Measurements from ENCODE around the gene CCNL2. TPM values are rescaled to one million over a fixed set of nuclear protein-coding genes. Genes with fewer than 3 reads are reported as not detected.

Gene CCNL2
- total RNA-seq, 2 experiments from 2014 or later = 86.3 to 92.4 TPM

- Mint-ChIP-seq H3K9me3 (no peaks in the 10 kb centered on the region), H3K4me3 (peak overlapping the region; percentile 86)
Observed at GRCh38 chr1:1373815-1374588, 25.1 kb downstream of the CCNL2 start.

GRCh38 chr1:1373051-1373814 lies 25.9 kb downstream of the CCNL2 start:
- CTCF ChIA-PET = interaction anchor here (0.7 to 5.3 kb wide), 16 partner anchors 15 to 340 kb away, joined by 3 to 40 read pairs (median 6); partner anchors contain the start of gene CCNL2
- no peak for ATAC-seq

More at GRCh38 chr1:1373815-1374588, 25.1 kb downstream of the CCNL2 start:
- H3K4me1 Mint-ChIP-seq (ENCODE audit: low read depth) = peaks cover 31% of the 10 kb centered on the region
- no peak for TF ChIP-seq CTCF (IDR thresholded peaks at IDR 0.05)
- intact Hi-C loops (cut with micrococcal nuclease) = no loop called here
- H3K27ac Mint-ChIP-seq = peak overlapping the region; percentile 96
- POLR2A ChIA-PET = interaction anchor here (0.9 to 3.1 kb wide), 7 partner anchors 12 to 361 kb away, joined by 3 to 24 read pairs (median 4); partner anchors contain the start of genes CCNL2, ISG15 and MRPL20
- CTCF ChIA-PET = interaction anchor here (1.0 to 5.3 kb wide), 5 partner anchors 21 to 341 kb away, joined by 3 to 40 read pairs (median 8); partner anchors contain the start of gene CCNL2
- H3K27me3 Mint-ChIP-seq = no peaks in the 10 kb centered on the region
- peaks cover 9% of the 10 kb centered on the region for H3K36me3 Mint-ChIP-seq (ENCODE audit: low read depth)
- DNase-seq (no peak), ATAC-seq (no peak)

GRCh38 chr1:1371746-1372711 lies 27.1 kb downstream of the CCNL2 start:
- H3K27ac Mint-ChIP-seq = peak overlapping the region; percentile 38
- H3K4me1 Mint-ChIP-seq (ENCODE audit: low read depth) = peaks cover 31% of the 10 kb centered on the region
- H3K27me3 Mint-ChIP-seq = no peaks in the 10 kb centered on the region
- no peaks in the 10 kb centered on the region for H3K9me3 Mint-ChIP-seq
- peak; percentile 94 for TF ChIP-seq CTCF (IDR thresholded peaks at IDR 0.05)
- POLR2A ChIA-PET = interaction anchor here (0.9 to 2.0 kb wide), 13 partner anchors 14 to 594 kb away, joined by 3 to 11 read pairs (median 4); partner anchors contain the start of genes MRPL20 and MXRA8
- H3K4me3 Mint-ChIP-seq = peak overlapping the region; percentile 36
- intact Hi-C loops (cut with micrococcal nuclease) = no loop called here
- ATAC-seq = peak; percentile 50
- peaks cover 9% of the 10 kb centered on the region for H3K36me3 Mint-ChIP-seq (ENCODE audit: low read depth)
- peak; percentile 88 for DNase-seq
- CTCF ChIA-PET = interaction anchor here (0.6 to 5.3 kb wide), 32 partner anchors 11 to 388 kb away, joined by 3 to 40 read pairs (median 4); partner anchors contain the start of gene CCNL2

More at GRCh38 chr1:1373051-1373814, 25.9 kb downstream of the CCNL2 start:
- no peak for DNase-seq
- Mint-ChIP-seq H3K4me1 (ENCODE audit: low read depth) (peaks cover 31% of the 10 kb centered on the region), H3K36me3 (ENCODE audit: low read depth) (peaks cover 9% of the 10 kb centered on the region), H3K4me3 (peak overlapping the region; percentile 86), H3K27me3 (no peaks in the 10 kb centered on the region), H3K27ac (peak overlapping the region; percentile 16), H3K9me3 (no peaks in the 10 kb centered on the region)
- TF ChIP-seq CTCF (IDR thresholded peaks at IDR 0.05) = no peak
- POLR2A ChIA-PET = interaction anchor here (1.6 to 3.1 kb wide), 5 partner anchors 21 to 35 kb away, joined by 5 to 24 read pairs (median 9); partner anchors contain the start of genes CCNL2 and MRPL20
- intact Hi-C loops (cut with micrococcal nuclease) = no loop called here

- POLR2A ChIA-PET = interaction anchor here (1.0 to 2.0 kb wide), 12 partner anchors 13 to 593 kb away, joined by 3 to 11 read pairs (median 4); partner anchors contain the start of genes MRPL20 and MXRA8
- ATAC-seq = peak; percentile 9
- intact Hi-C loops (cut with micrococcal nuclease) = no loop called here
- Mint-ChIP-seq H3K4me3 (no peak overlapping the region), H3K9me3 (no peaks in the 10 kb centered on the region), H3K27me3 (no peaks in the 10 kb centered on the region), H3K27ac (no peak overlapping the region), H3K36me3 (ENCODE audit: low read depth) (peaks cover 9% of the 10 kb centered on the region), H3K4me1 (ENCODE audit: low read depth) (peaks cover 28% of the 10 kb centered on the region)
- peak; percentile 71 for DNase-seq
- TF ChIP-seq CTCF (IDR thresholded peaks at IDR 0.05) = no peak
- CTCF ChIA-PET = interaction anchor here (0.6 to 5.3 kb wide), 24 partner anchors 12 to 387 kb away, joined by 3 to 40 read pairs (median 4); partner anchors contain the start of gene CCNL2
Observed at GRCh38 chr1:1371364-1371745, 27.8 kb downstream of the CCNL2 start.

All from activated CD8-positive, alpha-beta T cell treated with anti-CD3 and anti-CD28 coated beads for 36 hours (primary cell).